Ectodermal cell (in vitro differentiated cells): ENCODE data around the gene PLD1. TPM values are rescaled to one million over a fixed set of nuclear protein-coding genes. Genes with fewer than 3 reads are reported as not detected.
"Not testable (repeated sequence)": the region's sequence is repeated elsewhere in the genome, so short reads cannot be mapped to it uniquely, and the experiment has no call there.

Source experiments
- H3K27ac ChIP-seq: 2 replicates; pipeline ENCODE4 v1.7.0; 2013; ENCODE audit warnings: mild to moderate bottlenecking, low read depth, low read length; ENCODE audit not compliant: insufficient read depth, poor library complexity, severe bottlenecking
- H3K27me3 ChIP-seq: 2 replicates; pipeline ENCODE4 v1.7.0; 2013; ENCODE audit warnings: mild to moderate bottlenecking, low read length; ENCODE audit not compliant: insufficient read depth, control insufficient read depth, poor library complexity, severe bottlenecking
- H3K36me3 ChIP-seq: one replicate; pipeline ENCODE4 v1.7.0; 2013; ENCODE audit warnings: low read length; ENCODE audit not compliant: control insufficient read depth, insufficient read depth
- H3K4me1 ChIP-seq: one replicate; pipeline ENCODE4 v1.7.0; 2013; ENCODE audit warnings: low read length; ENCODE audit not compliant: control insufficient read depth, insufficient read depth
- H3K4me3 ChIP-seq: 2 replicates; pipeline ENCODE4 v1.7.0; 2013; ENCODE audit warnings: low read depth, low read length, control low read depth; ENCODE audit not compliant: insufficient read depth
- H3K9me3 ChIP-seq: 2 replicates; pipeline ENCODE4 v1.7.0; 2013; ENCODE audit warnings: mild to moderate bottlenecking, low read length, moderate library complexity; ENCODE audit not compliant: control insufficient read depth
- WGBS, 2 experiments: methylation state at CpG; one replicate each; pipeline ENCODE4 v1.1.7; 2013; ENCODE audit warnings: missing lambda C conversion rate in 2 of 2; 5-methylcytosine and 5-hydroxymethylcytosine counted together
- polyA plus RNA-seq, 4 experiments: library from polyadenylated mRNA; stranded (reverse); fragments of 50-300 nt; gene quantifications; one replicate each; pipeline ENCODE4 v1.2.3, GENCODE V29; 2013

The PLD1 gene
- polyA plus RNA-seq (2013, experiment 1 of 4), result 0.74 TPM
- polyA plus RNA-seq (2013, experiment 2 of 4), result 1.5 TPM
- polyA plus RNA-seq (2013, experiment 3 of 4), result 0.43 TPM
- 0.61 TPM for polyA plus RNA-seq (2013, experiment 4 of 4)

- no peaks in the 10 kb centered on the region for H3K9me3 ChIP-seq
- peak within 1 kb of the TSS; percentile 70 for H3K4me3 ChIP-seq
- H3K4me1 ChIP-seq, result no peaks in the 10 kb centered on the region
- H3K27ac ChIP-seq, result no peak within 1 kb of the TSS
- no peaks in the 10 kb centered on the region for H3K36me3 ChIP-seq
- H3K27me3 ChIP-seq, result peaks cover 37% of the 10 kb centered on the region
- WGBS, 2 experiments, result 0 to 1% methylated on average over 78 of the region's 78 CpGs
Observed at GRCh38 chr3:171809861-171810628, at the start of gene PLD1. Gene PLD1, minus strand, starts transcription at chr3:171810483. Its CDS starts 72,432 bp downstream, at chr3:171738051.

- not testable (repeated sequence) for H3K4me3 ChIP-seq, H3K9me3 ChIP-seq, H3K27ac ChIP-seq, H3K36me3 ChIP-seq, H3K27me3 ChIP-seq
- 95 to 100% methylated on average over 2 to 4 of the region's 4 CpGs for WGBS, 2 experiments
- H3K4me1 ChIP-seq, result peaks cover 13% of the 10 kb centered on the region
Observed at GRCh38 chr3:171858770-171859169, 48.5 kb upstream of the PLD1 start.

- WGBS, 2 experiments, result 92 to 96% methylated on average over 2 of the region's 2 CpGs
- Histone ChIP-seq H3K36me3 (no peaks in the 10 kb centered on the region), H3K4me3 (no peak overlapping the region), H3K27me3 (no peaks in the 10 kb centered on the region), H3K9me3 (peaks cover 5% of the 10 kb centered on the region), H3K27ac (no peak overlapping the region), H3K4me1 (no peaks in the 10 kb centered on the region)
Observed at GRCh38 chr3:171854649-171855305, 44.5 kb upstream of the PLD1 start.

- Histone ChIP-seq H3K4me1 (no peaks in the 10 kb centered on the region), H3K9me3 (peaks cover 5% of the 10 kb centered on the region), H3K36me3 (no peaks in the 10 kb centered on the region), H3K27ac (no peak overlapping the region), H3K4me3 (no peak overlapping the region), H3K27me3 (no peaks in the 10 kb centered on the region)
- 88 to 89% methylated on average over 5 of the region's 5 CpGs for WGBS, 2 experiments
Observed at GRCh38 chr3:171851660-171852058, 41.4 kb upstream of the PLD1 start.

- Histone ChIP-seq H3K27ac (no peak overlapping the region), H3K27me3 (no peaks in the 10 kb centered on the region)
- 83 to 86% methylated on average over 6 of the region's 6 CpGs for WGBS, 2 experiments
Observed at GRCh38 chr3:171850960-171851659, 40.8 kb upstream of the PLD1 start.

GRCh38 chr3:171850320-171850959 lies 40.2 kb upstream of the PLD1 start:
- WGBS, 2 experiments, result 77 to 84% methylated on average over 3 to 6 of the region's 6 CpGs
- Histone ChIP-seq H3K36me3 (no peaks in the 10 kb centered on the region), H3K9me3 (no peaks in the 10 kb centered on the region), H3K4me3 (no peak overlapping the region), H3K4me1 (no peaks in the 10 kb centered on the region), H3K27ac (no peak overlapping the region), H3K27me3 (no peaks in the 10 kb centered on the region)

More at GRCh38 chr3:171850960-171851659, 40.8 kb upstream of the PLD1 start:
- Histone ChIP-seq H3K4me3 (no peak overlapping the region), H3K4me1 (no peaks in the 10 kb centered on the region), H3K9me3 (peaks cover 3% of the 10 kb centered on the region), H3K36me3 (no peaks in the 10 kb centered on the region)

GRCh38 chr3:171849617-171850319 lies 39.5 kb upstream of the PLD1 start:
- Histone ChIP-seq H3K36me3 (no peaks in the 10 kb centered on the region), H3K27me3 (no peaks in the 10 kb centered on the region), H3K4me3 (no peak overlapping the region), H3K27ac (no peak overlapping the region), H3K4me1 (no peaks in the 10 kb centered on the region), H3K9me3 (no peaks in the 10 kb centered on the region)
- WGBS, 2 experiments, result 91 to 95% methylated on average over 6 of the region's 6 CpGs

- H3K27me3 ChIP-seq, result no peaks in the 10 kb centered on the region
- no peaks in the 10 kb centered on the region for H3K9me3 ChIP-seq
- H3K4me1 ChIP-seq, result no peaks in the 10 kb centered on the region
- H3K4me3 ChIP-seq, result no peak overlapping the region
- no peaks in the 10 kb centered on the region for H3K36me3 ChIP-seq
- no peak overlapping the region for H3K27ac ChIP-seq
- 92 to 94% methylated on average over 3 of the region's 3 CpGs for WGBS, 2 experiments
Observed at GRCh38 chr3:171847595-171848259, 37.4 kb upstream of the PLD1 start.

GRCh38 chr3:171847133-171847532 lies 36.9 kb upstream of the PLD1 start:
- WGBS, 2 experiments, result 93 to 95% methylated on average over 6 of the region's 6 CpGs
- no peaks in the 10 kb centered on the region for H3K4me1 ChIP-seq
- H3K27me3 ChIP-seq, result no peaks in the 10 kb centered on the region
- no peak overlapping the region for H3K27ac ChIP-seq
- H3K9me3 ChIP-seq, result no peaks in the 10 kb centered on the region
- no peak overlapping the region for H3K4me3 ChIP-seq
- no peaks in the 10 kb centered on the region for H3K36me3 ChIP-seq
